NOMO-1 treated with DMSO at 0.1 percent for 48 hours (cell line): ENCODE data around the gene SAMD13.
"Not testable (repeated sequence)": the region's sequence is repeated elsewhere in the genome, so short reads cannot be mapped to it uniquely, and the experiment has no call there.

Experiments used
- DNase-seq: peaks from one replicate; lab custom pipeline; 2025; ENCODE audit not compliant: unreplicated experiment; lab: John Stamatoyannopoulos, UW

Gene SAMD13

DNA sequence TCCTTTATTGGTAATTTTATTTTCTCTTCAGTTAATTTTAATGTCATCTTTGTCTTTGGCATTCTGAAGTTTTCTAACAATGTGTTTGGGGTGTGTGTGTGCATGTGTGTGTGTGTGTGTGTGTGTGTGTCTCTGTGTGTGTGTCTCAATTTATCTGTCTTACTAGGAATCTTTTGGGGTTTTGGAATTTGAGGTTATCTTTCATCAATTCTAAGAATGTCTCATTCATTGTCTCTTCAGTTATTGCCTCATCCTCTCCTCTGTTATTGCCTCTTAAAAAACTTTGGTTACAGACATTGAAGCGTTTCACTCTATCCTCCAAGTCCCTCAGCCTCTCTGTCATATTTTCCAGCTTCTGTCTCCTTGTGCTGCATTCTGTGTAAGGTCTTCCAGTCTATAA, 18.1 kb upstream of the SAMD13 start:
- DNase-seq: no peak

DNA sequence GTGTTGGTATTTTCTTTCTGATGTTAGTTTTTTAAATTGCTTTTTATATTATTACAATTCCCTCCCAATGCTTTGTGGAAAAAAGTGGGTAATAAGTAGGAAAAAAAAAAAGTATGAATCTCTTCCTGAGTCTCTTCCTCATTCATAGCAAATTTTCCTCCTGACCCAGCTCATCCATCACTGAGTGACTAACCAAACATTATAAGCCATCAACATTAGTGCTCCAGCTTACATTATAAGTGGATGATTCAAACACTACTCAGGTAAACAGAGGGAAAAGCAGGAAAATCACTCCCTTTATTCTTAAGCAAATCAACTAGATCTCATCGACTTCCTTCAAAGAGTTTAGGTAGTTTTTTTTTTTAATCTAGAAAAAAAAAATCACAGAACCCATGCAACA, 15.4 kb upstream of the SAMD13 start:
- DNase-seq: no peak

DNA sequence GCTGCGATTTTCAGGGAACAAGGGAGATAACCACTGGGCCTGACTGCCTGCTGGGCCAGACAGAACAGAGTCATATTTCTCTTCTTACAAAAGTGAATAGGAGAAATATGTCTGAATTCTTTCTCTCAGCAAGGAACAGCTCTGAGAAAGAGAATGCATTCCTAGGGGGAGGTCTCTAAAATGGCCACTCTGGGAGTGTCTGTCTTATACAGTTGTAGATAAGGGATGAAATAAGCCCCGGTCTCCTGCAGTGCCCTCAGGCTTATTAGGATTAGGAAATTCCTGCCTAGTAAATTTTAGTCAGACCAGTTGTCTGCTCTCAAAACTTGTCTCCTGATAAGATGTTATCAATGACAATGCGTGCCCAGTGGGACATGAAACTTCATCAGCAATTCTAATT, 14.1 kb upstream of the SAMD13 start:
- DNase-seq: not testable (repeated sequence)

DNA sequence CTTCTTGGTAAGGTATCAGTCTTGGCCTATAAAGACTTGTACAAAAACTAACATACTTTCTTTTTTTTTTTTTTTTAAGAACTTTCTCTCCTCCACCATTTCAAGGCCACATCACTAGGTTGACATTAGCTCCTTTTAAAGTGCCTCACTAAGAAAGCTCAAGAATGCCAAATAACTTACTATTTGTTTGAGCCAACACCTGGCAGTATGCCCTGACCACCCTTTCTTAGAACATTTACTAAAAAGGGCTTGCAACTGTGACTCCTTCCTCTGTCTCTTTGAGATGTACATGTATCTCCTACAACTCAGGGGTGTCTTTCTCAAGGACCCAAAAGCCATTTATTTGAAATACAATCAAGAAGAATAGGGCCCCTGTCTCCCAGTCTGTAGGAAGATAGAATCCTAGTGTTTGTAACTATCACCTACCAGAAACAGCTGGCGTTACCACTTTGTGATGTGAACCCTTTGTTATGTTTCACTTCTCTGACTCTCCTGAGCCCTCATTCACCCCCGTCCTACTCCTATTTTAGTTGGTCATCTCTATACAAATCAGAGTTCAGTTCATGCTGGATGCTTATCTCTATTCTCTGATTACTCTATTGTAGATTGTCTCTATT, 12.2 kb upstream of the SAMD13 start:
- DNase-seq: no peak

DNA sequence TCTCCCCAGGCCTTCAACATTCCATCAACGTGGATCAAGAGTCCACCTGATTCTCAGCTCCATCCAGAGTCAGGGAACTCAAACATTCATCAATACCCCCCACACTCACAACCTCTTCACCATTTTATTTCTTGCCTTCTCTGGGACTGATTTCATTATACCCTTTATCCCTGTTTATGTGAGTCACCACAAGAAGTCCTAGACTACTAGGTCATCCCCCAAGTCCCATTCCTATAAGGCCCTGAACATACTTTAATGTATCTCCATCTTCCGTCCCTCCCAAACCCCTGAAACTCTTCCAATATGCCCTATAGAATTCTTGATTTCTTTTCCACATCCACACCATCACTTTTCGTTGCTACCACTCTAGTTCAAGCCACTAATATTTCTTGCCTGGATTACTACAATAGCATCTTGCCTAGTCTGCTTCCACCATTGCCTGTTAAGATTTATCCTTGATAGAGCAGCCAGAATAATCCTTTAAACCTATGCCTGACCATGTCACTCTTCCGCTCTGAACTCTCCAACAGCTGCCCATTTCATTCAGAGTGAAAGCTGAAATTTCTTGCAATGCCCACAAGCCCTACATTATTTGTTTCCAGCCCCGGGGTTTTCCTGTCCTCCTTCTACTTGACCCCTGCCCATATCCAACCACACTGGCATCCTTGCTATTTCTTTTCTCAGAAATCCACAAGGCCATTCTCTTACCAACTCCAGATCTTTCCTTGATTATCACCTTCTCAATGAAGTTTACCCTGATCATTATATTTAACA, 9.4 kb upstream of the SAMD13 start:
- DNase-seq: no peak

DNA sequence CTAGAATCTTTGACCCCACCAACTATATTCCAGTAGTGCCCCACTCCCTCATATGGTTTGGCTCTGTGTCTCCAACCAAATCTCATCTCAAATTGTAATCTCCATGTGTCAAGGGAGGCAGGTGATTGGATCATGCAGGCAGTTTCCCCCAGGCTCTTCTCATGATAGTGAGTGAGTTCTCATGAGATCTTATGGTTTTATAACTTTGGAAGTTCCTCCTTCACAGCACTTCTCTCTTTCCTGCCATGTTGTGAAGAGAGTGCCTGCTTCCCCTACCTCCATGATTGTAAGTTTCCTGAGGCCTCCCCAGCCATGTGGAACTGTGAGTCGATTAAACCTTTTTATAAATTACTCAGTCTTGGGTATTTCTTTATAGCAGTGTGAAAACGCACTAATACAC, 7.7 kb upstream of the SAMD13 start:
- DNase-seq: no peak

DNA sequence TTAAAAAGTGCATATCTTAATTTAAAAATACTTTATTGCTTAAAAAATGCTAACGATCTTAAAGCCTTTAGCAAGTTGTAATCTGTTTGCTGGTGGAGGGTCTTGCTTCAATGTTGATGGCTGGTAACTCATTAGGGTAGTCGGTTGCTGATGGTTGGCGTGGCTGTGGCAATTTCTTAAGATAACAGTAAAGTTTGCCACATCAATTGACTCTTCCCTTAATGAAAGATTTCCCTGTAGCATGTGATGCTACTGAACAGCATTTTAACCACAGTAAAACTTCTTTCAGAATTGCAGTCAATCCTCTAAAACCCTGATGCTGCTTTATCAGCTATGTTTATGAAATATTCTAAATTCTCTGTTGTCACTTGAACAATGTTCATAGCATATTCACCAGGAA, 6.8 kb upstream of the SAMD13 start:
- DNase-seq: no peak

DNA sequence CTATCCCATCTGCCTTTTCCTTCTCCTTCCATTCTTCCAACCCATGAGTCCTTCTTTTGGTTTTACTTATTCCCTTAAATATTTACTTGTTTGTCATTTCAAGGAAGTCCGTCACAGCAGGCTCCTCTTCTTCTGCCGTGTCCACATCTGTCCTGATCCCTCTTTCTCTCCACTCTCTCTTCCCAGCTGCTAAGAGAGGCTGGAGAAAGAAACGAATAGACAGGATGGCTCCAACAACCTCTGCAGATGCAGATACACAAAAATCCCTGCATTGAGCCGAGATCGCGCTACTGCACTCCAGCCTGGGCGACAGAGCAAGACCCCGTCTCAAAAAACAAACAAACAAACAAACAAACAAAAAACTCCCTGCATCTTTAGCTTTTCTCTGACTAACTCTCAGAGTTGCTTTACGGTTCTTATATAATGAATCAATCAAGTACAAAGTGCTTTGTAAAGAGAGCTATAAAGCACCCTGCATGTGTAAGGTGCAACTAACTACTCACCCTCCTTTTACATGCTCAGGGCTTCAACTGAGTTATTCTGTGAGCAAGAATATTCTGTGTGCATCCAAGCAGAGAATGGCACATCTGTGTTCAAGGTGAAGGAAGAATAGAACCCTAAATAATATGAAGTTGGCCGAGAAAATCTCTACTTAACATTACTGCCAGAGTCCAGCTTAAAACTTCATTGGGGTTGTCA, 3.8 kb upstream of the SAMD13 start:
- DNase-seq: no peak

DNA sequence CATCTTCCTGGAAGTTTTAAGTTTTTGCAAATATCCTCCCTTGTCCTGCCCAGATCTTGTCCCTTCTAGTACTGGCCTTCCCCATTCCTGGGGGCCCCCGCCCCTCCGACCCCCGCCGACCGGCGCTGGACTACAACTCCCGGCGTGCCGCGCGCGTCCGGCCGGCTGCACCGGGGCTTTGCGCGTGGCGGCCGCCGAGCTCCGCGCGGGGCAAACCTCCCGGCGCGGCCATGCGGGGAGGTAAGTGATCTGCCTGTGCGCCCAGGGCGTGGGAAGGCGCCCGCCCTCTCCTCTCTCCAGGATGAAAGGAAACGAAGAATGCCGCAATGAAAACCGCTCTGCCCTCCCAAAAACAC, 3.2 kb upstream of the SAMD13 start:
- peak; percentile 26 for DNase-seq

DNA sequence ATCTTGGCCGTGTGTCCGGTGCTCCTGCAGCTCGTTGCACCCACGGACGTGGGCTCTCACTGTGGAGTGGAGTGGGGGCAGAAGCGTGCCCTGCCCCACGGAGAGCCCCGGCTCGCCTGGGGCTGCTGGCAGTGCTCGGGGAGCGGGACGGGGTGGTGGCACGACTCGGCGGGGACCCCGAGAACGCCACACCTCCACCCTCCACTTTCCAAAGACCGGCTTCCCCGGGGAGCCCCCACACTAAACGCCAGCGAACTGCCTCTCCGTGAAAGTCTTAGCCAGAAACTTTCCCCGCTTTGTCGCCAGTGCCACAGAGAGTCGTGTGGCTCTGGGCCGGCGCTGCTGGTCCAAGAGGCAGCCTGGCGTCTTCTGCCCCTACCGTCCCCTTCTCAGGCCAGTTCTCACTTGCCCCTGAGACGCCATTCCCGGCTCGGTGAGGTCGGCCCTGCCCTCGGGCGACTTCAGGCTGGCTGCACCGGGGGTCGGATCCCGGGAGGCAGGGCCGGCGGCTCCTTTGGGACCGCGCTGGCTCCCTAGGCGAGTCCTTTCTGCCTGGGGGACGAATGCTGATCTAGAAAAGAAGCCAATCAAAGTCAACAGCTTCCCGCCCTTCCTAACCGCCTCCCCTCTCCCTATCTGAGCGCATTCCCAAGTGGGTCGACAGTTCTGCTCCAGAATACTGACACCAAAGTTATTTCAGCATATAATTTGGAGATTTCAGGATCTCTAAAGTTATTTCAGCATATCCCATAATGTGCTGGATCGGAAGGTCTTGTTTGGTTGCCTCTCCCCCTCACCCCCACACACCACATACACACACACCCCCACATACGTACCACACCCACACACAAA, 2.6 kb upstream of the SAMD13 start:
- peak; percentile 29 for DNase-seq

DNA sequence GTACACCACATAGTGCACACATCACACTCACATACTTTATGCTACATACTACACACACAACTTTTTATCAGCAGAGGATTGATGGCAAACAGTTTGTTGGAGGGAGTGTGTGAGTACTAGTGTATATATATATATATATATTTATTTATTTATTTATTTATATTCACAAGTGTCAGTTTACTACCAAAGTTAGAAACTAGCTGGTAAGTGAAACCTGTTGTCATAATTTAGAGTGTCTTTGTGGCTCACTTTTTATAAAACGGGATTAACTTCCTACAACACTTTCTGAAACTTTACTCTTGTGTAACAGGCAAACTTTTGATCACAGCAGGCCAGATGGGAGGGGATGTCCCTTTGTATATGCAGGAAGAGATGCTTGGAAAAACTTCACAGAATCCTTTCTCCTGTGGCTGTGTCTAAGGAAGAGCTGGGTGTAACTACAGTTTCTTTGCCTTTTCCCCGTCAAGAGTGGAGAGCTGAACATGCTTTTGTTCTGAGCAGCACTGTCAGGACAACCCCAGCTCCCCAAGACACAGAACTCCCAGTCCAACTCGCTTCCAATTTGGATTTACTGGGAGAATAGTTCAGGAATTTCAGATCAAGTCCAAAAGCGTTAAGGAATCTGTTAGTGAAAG, 1.9 kb upstream of the SAMD13 start:
- DNase-seq: peak; percentile 11

DNA sequence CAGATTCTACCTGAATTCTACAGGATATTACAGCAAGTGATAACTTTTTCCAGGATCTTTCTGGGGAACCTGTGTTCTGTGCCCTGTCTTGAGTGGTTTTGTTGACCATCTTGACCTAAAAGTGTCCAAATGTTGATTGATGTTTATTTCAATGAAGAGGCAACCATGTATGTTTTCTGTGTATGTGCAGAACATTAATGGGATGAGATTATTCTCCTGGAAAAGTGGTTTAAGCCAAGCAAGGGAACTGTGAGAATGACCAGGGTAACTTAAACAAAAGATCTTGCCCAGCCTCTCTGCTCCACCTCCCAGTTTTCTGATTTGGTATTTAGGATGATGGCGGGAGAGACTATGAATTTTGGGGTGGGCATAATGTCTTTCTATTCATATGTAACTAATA, 1.0 kb upstream of the SAMD13 start:
- no peak for DNase-seq

DNA sequence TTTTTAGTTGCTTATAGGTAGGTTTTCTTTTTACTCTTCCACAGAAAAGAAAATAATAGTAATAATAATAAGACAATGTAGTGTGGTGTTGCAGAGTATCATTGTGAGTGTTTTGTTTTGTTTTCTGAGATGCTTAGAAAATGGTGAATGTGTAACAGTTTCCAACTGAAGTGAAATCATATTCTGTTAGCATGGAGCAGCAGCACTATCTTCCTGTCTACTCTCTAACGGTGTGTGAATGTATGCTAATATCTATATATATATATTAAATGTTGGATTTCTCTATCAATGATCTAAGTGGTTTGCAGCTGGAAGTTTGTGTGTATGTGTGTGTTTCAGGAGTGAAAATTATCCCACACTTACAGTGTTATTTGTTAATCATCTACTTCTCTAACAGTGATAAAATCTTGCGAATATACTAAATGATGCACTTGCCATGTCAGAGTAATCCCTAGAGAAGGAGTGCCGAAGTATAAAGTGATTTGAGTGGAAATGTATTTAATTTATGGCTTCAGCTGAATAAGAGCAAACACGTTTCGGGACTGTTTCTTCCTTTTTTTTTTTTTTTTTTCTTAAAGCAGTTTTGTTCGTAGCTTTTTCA, 377 bp downstream of the SAMD13 start:
- DNase-seq: no peak

DNA sequence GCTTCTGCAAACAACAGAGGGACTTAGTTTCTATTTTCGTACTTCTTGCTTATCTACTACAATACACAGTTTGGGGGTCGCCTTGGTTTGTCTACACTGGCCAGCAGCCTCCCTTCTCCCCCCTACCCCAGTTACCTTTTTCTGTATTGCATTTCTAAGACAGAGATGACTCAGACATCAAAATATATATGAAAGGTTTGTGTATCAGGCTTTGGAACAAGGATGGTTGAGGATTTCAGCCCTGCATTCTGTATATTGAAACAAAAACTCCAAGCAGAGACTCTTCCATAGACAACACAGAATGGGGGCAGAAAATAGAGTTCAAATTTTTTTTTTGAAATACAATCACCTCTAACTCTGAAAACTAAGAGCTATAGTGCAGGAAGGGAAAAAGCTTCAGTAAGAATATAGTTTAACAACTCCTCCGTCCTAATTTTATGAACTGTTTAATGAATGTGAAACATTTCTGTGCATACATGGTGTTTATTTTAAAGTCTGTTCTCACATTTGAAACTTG, 1.9 kb downstream of the SAMD13 start:
- no peak for DNase-seq

DNA sequence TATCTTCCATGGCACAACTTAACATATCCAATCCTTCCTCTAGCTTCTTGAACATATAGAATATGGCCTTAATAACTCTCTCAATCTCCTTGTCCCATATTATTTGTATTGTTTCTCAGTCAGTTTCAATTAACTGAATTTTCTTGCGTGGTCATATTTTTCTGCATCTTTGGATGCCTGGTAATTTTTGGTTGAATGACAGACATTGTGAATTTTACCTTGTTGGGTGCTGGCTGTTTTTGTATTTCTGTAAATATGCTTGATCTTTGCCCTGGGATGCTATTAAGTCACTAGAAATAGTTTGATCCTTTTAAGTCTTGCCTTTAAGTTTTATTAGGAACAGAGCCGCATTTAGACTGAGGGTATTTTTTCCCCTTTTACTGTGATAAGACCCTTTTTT, 5.9 kb downstream of the SAMD13 start:
- no peak for DNase-seq

DNA sequence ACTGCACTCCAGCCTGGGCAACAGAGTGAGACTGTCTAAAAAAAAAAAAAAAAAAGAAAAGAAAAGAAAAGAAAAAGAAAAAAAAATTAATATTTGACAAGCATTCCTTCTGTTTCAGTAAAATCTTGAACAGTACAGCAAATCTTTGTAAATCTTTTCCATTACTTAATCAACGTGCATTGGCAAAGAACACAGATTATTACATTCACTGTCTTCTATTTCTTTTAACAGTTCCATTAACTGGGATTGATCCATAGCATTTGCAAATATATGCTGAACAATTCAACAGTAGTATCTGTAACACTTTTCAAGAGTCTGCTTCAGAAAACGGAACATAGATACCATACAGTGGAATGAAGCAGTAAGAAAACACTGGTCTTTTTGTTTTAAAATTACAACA, 9.8 kb downstream of the SAMD13 start:
- no peak for DNase-seq

DNA sequence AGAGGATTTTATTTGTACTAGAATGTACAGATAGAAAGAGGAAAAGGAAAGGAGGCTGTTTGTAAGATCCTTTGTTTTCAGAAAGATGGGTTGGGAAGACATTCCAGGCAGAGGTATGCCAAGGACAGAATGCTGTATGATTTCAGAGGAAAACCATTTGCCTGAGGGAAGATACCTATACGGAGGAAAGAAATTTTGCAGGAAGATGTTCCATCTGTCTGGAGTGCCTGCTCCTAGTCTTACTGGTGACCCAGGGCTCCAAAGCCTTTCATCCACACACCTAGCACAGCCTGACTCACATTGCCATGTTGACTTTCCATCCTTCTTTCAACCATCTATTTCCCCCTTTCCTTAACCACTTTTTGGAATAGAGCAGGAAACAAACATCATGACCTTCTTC, 18.2 kb downstream of the SAMD13 start:
- DNase-seq: no peak

DNA sequence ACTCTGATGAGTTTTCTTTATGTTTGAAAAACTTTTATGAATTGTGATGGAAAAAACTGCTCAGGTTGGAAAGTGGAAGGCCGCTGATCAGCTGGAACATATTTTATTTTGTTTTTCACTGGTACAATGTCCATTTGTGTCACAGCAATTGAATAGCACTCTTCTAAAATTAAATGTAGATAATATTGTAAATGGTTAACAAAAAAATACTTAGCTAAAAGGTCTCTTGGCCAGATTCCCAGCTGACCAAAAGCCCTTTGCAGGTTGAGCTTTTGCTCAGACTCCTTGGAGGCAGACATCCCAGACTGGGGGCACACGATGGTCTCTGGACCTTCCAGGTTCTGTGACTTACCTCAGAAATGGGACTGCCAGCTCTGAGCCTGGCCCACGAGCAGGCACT, 26.3 kb downstream of the SAMD13 start:
- DNase-seq: no peak

DNA sequence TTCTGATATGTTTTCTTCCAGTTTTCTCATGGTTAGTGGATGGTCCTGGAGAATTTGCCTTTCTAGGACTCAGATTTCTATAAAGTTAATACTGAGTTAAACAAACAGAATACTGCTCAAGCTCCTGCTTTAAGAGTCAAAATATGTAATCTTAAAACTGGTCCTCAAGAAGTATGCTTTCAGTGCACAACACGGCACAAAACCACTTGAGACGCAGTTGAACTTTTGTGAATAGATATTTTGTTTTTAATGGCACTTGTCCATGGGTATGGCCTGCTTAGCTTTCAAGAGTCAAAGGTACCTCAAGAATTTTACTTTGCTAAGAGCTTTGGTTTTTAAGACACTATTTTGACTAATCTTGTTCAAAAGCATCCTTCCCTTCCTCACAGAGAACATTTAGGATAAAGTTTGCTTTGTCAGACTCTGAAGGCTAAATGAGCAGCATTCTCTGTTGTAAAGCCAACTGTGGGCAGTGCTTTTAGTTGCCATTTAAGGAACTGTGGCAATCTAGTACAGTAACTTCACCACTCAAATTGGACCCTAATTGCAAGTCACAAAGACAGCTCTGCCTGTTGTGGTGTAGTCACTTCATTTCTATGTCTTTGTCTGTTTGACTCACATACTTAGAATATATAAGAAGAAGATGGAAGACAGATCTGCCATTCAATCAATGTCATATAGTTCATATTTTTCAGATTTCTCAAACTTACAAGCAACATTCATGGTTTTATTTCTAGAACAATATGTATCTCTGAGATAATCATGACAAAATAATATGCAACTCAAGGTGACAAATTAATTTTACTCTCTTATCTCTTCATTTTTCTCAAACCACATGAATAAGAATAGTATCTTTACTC, 28.8 kb downstream of the SAMD13 start:
- DNase-seq: no peak

DNA sequence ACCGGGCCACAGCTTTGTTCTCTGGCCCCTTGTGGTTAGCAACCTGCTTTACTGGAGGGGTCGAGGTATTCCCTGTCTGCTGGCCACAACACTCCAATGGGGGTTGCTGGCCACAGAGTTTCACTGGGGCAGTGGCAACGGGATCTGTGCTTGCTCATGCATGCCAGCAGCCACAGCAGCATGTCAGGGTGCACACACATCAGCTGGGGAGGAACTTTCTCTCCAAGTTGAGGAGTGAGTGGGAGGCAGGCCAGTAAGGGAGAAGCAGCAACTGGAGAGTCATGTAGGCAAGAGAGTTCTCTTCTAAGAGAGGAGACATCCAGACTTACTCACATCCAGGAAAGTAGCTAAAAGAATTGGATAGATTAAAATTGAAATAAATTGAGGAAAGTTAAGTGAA, 38.0 kb downstream of the SAMD13 start:
- DNase-seq: no peak
